Glutamatergic neuron (in vitro differentiated cells): Measurements from ENCODE around the gene ARV1. TPM values are rescaled to one million over a fixed set of nuclear protein-coding genes. Genes with fewer than 3 reads are reported as not detected.

Experiments
- DNase-seq: peaks from one replicate; pipeline ENCODE4 v3.0.0; 2022
- H3K27ac Mint-ChIP-seq: one replicate; pipeline ENCODE4 v1.8.0; 2020; ENCODE audit warnings: mild to moderate bottlenecking, mixed read lengths, inconsistent platforms; ENCODE audit not compliant: unreplicated experiment
- H3K27me3 Mint-ChIP-seq: one replicate; pipeline ENCODE4 v1.8.0; 2020; ENCODE audit warnings: mild to moderate bottlenecking, moderate library complexity, mixed read lengths, inconsistent platforms; ENCODE audit not compliant: unreplicated experiment
- H3K36me3 Mint-ChIP-seq: one replicate; pipeline ENCODE4 v1.8.0; 2020; ENCODE audit warnings: mild to moderate bottlenecking, mixed read lengths, inconsistent platforms; ENCODE audit not compliant: unreplicated experiment
- H3K4me1 Mint-ChIP-seq: one replicate; pipeline ENCODE4 v1.8.0; 2020; ENCODE audit warnings: mild to moderate bottlenecking, low read depth, mixed read lengths, inconsistent platforms; ENCODE audit not compliant: unreplicated experiment
- H3K4me3 Mint-ChIP-seq: one replicate; pipeline ENCODE4 v1.8.0; 2020; ENCODE audit warnings: mild to moderate bottlenecking, mixed read lengths, inconsistent platforms; ENCODE audit not compliant: unreplicated experiment
- H3K9me3 Mint-ChIP-seq: one replicate; pipeline ENCODE4 v1.8.0; 2020; ENCODE audit warnings: mild to moderate bottlenecking, moderate library complexity, mixed read lengths, inconsistent platforms; ENCODE audit not compliant: unreplicated experiment
- total RNA-seq: library from RNA; stranded (reverse); fragmentation: NEBNext Ultra II Directional; extraction: Animal tissue kit (Norgen Biotek cat#: 25700); gene quantifications from one replicate; pipeline ENCODE4 v1.2.1, GENCODE V29; 2021; ENCODE audit not compliant: unreplicated experiment
- TF ChIP-seq, protein P1 (sequence below): fragments of 200-600 bp; sonication (generic); IDR thresholded peaks from one replicate; pipeline ENCODE4 v1.5.0; 2021; ENCODE audit not compliant: partially characterized antibody, unreplicated experiment

Gene ARV1
- total RNA-seq, 1 donor from 2014 or later: 18.3 TPM

DNA sequence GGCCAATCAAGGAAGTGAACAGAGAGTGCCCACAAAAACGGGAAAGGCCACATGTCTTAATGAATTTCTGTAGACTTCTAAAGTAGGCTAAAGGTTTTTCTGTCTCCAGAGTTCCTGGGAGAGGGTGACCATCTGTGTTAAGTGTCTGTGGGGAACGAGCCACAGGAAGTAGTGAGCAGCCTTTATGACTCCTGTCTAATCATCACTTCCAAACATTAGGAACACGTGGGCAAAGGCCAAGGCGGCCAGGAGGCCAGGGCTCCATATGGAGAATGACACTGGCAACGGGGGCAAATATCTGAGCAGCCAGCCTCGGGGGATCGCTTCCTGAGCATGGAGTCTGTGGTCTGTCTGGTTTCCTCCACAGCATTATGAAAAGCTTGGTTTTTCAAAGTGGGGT lies 54.1 kb downstream of the ARV1 start:
- H3K27ac Mint-ChIP-seq: no peak overlapping the region
- H3K4me1 Mint-ChIP-seq: peaks cover 5% of the 10 kb centered on the region
- TF ChIP-seq, protein P1, sequence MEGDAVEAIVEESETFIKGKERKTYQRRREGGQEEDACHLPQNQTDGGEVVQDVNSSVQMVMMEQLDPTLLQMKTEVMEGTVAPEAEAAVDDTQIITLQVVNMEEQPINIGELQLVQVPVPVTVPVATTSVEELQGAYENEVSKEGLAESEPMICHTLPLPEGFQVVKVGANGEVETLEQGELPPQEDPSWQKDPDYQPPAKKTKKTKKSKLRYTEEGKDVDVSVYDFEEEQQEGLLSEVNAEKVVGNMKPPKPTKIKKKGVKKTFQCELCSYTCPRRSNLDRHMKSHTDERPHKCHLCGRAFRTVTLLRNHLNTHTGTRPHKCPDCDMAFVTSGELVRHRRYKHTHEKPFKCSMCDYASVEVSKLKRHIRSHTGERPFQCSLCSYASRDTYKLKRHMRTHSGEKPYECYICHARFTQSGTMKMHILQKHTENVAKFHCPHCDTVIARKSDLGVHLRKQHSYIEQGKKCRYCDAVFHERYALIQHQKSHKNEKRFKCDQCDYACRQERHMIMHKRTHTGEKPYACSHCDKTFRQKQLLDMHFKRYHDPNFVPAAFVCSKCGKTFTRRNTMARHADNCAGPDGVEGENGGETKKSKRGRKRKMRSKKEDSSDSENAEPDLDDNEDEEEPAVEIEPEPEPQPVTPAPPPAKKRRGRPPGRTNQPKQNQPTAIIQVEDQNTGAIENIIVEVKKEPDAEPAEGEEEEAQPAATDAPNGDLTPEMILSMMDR: no peak
- no peak for DNase-seq
- peaks cover 3% of the 10 kb centered on the region for H3K9me3 Mint-ChIP-seq
- no peak overlapping the region for H3K4me3 Mint-ChIP-seq
- H3K27me3 Mint-ChIP-seq: peaks cover 4% of the 10 kb centered on the region
- H3K36me3 Mint-ChIP-seq: peaks cover 6% of the 10 kb centered on the region

DNA sequence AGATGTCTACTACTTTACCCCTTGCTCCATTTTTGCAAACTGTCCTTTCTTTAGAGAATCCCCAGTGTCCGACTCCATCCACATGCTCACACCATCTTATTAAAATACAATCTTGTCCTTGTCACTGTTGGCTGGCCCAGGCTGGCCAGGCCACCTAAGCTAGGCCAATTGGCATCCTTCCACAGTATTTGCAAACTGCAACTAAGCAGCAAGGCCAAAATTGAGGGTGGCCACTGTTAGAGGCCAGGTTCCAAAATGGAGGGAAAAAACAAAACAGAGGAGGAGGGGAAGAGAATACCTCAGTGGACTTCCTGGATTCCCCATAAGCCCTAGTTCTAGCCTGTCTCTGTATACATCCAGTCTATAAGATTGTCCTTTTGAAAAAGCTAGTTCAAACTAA lies 56.9 kb downstream of the ARV1 start:
- H3K36me3 Mint-ChIP-seq: peaks cover 6% of the 10 kb centered on the region
- peaks cover 5% of the 10 kb centered on the region for H3K4me1 Mint-ChIP-seq
- TF ChIP-seq, protein P1: no peak
- H3K4me3 Mint-ChIP-seq: no peak overlapping the region
- peaks cover 6% of the 10 kb centered on the region for H3K27me3 Mint-ChIP-seq
- H3K9me3 Mint-ChIP-seq: peaks cover 5% of the 10 kb centered on the region
- H3K27ac Mint-ChIP-seq: no peak overlapping the region
- no peak for DNase-seq

DNA sequence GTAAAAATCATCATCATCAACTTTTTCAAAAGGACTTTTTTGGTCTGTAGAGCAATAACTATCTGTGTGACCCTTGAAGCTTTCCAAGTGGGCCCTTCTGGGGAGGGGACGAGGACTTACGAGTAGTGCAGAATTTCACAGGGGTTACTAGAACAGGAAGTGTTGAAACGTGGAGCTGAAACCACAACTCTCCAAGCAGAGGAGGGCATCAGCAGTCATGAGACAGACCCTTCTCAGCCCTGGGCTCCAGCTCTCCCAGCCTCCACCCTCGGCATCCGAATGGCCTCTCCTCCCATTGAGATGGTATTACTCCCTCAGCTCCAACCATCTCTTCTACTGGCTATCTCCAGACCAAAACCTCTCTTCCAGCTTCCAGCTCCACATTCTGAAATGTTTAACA lies 57.5 kb downstream of the ARV1 start:
- TF ChIP-seq, protein P1: no peak
- Mint-ChIP-seq H3K27ac (no peak overlapping the region), H3K4me3 (no peak overlapping the region), H3K4me1 (peaks cover 5% of the 10 kb centered on the region), H3K27me3 (peaks cover 9% of the 10 kb centered on the region), H3K36me3 (peaks cover 6% of the 10 kb centered on the region), H3K9me3 (peaks cover 5% of the 10 kb centered on the region)
- no peak for DNase-seq

DNA sequence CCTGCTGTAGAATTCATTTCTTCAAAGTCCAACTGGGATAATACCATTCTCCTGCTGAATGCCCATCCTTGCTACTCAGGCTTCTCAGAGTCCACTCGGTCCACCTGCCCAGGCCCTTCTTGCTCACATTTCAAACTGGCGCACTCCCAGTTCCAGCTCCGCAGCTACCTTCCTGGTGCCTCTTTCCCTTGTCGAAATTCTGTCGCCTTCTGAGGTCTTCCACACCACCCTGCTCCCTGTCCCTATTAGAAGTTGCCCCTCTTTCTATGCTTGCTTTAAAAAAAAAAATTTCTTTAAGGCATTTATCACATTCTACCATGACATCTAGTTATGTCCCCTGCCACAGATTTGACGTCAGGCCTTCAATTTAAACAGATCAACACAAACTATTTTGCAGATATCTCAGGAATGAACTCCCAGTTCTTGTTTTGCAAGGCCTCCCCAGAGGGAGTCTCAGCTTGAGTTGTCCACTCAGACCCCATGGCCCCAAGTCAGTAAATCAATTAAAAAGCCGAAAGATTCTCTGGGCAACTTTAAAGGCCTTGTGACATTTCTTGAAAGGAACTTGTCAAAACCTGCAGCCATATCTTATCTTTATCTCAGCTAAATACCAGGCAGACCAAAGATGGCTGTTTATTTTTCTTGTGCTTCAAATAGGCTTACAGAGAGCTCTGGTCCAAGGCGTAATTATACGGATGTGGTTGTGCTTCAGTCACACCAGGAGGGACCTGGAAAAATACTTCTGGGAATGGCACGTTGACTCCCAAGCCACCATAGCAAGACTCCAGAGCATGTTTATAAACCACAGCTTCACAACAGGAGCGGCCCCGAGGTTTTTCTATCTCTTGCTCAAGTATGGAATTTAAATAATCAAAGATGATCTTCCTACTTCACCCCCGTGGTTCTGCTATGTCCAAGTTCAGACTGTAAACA lies 59.0 kb downstream of the ARV1 start:
- Mint-ChIP-seq H3K36me3 (peaks cover 6% of the 10 kb centered on the region), H3K4me3 (no peak overlapping the region), H3K27me3 (peaks cover 9% of the 10 kb centered on the region), H3K4me1 (peaks cover 2% of the 10 kb centered on the region), H3K9me3 (peaks cover 5% of the 10 kb centered on the region), H3K27ac (no peak overlapping the region)
- DNase-seq: no peak
- TF ChIP-seq, protein P1: no peak
